Lower lobe of right lung (tissue), 2 donors: ENCODE measurements around the gene TMOD1. TPM values are rescaled to one million over a fixed set of nuclear protein-coding genes. Genes with fewer than 3 reads are reported as not detected.
A peak's percentile ranks its signal among the peaks of the same experiment; 100 is the strongest.

Source experiments
- ATAC-seq, 2 donors: fragments of 200-7000 bp; cut with Tn5 transposase; one replicate each; pipeline ENCODE4 v1.9.1; 2020 to 2022; ENCODE audit warnings: mild to moderate bottlenecking in 2 of 2, moderate library complexity in 2 of 2
- DNase-seq: peaks from one replicate; pipeline ENCODE4 v3.0.0-alpha.2; 2020
- H3K27ac ChIP-seq: fragments of 200-600 bp; one replicate; pipeline ENCODE4 v1.8.0; 2022
- H3K27me3 ChIP-seq: fragments of 200-600 bp; one replicate; pipeline ENCODE4 v1.8.0; 2022; ENCODE audit warnings: low read depth
- H3K36me3 ChIP-seq: fragments of 200-600 bp; one replicate; pipeline ENCODE4 v1.8.0; 2022; ENCODE audit warnings: mild to moderate bottlenecking
- H3K4me1 ChIP-seq: fragments of 200-600 bp; one replicate; pipeline ENCODE4 v1.8.0; 2022
- H3K4me3 ChIP-seq: fragments of 200-600 bp; one replicate; pipeline ENCODE4 v1.8.0; 2022; ENCODE audit warnings: mild to moderate bottlenecking
- H3K9me3 ChIP-seq: fragments of 200-600 bp; one replicate; pipeline ENCODE4 v1.8.0; 2022
- intact Hi-C: fragments of 100-400 bp; cut with DNase I; formaldehyde crosslinking; loops from one replicate; pipeline ENCODE4 v1.11.0; 2022
- total RNA-seq: library from RNA; stranded (reverse); fragmentation: NEBNext Ultra II Directional; extraction: Animal tissue kit (Norgen Biotek cat#: 25700); gene quantifications from one replicate; pipeline ENCODE4 v1.2.1, GENCODE V29; 2021
- TF ChIP-seq, protein P1 (sequence below): fragments of 200-600 bp; IDR thresholded peaks from one replicate; pipeline ENCODE4 v1.8.0; 2022; ENCODE audit warnings: antibody characterized with exemption, mild to moderate bottlenecking
- donor health status: DM: no; HTN: yes; CAD: no; lungs with severe emphysema.

TMOD1 gene
- total RNA-seq, 1 donor from 2014 or later: 7.9 TPM

DNA sequence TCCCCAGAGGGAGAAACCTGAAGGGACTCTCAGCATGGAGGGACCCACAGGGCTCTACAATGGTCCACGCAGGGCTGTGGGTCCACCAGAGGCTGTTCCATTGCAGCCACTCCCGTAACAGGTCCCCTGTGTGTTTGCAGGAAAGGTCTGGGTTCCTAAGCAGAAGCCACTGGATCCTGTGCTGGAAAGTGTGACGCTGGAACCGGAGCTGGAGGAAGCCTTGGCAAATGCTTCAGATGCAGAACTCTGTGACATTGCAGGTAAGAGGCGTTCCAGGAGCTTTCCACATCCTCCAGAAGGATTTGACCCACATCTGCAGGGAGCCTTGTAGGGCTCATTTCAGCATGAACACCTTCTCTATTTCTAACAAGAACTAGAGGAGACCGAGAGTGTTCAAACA is 51.7 kb downstream of the TMOD1 start:
- Histone ChIP-seq H3K9me3 (no peaks in the 10 kb centered on the region), H3K36me3 (peaks cover 6% of the 10 kb centered on the region), H3K27me3 (no peaks in the 10 kb centered on the region), H3K27ac (no peak overlapping the region), H3K4me3 (no peak overlapping the region), H3K4me1 (peaks cover 17% of the 10 kb centered on the region)
- intact Hi-C loops: no loop called here
- TF ChIP-seq, protein P1, sequence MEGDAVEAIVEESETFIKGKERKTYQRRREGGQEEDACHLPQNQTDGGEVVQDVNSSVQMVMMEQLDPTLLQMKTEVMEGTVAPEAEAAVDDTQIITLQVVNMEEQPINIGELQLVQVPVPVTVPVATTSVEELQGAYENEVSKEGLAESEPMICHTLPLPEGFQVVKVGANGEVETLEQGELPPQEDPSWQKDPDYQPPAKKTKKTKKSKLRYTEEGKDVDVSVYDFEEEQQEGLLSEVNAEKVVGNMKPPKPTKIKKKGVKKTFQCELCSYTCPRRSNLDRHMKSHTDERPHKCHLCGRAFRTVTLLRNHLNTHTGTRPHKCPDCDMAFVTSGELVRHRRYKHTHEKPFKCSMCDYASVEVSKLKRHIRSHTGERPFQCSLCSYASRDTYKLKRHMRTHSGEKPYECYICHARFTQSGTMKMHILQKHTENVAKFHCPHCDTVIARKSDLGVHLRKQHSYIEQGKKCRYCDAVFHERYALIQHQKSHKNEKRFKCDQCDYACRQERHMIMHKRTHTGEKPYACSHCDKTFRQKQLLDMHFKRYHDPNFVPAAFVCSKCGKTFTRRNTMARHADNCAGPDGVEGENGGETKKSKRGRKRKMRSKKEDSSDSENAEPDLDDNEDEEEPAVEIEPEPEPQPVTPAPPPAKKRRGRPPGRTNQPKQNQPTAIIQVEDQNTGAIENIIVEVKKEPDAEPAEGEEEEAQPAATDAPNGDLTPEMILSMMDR: no peak
- DNase-seq: no peak
- no peak for ATAC-seq

- no peak for ATAC-seq
- Histone ChIP-seq H3K36me3 (peaks cover 6% of the 10 kb centered on the region), H3K9me3 (no peaks in the 10 kb centered on the region), H3K4me3 (no peak overlapping the region), H3K4me1 (peaks cover 24% of the 10 kb centered on the region), H3K27me3 (no peaks in the 10 kb centered on the region), H3K27ac (no peak overlapping the region)
- TF ChIP-seq, protein P1: no peak
- no peak for DNase-seq
- intact Hi-C loops: no loop called here
Measured at GRCh38 chr9:97553841-97554240, 52.4 kb downstream of the TMOD1 start.

GRCh38 chr9:97554566-97555075 is 53.2 kb downstream of the TMOD1 start:
- Histone ChIP-seq H3K27ac (no peak overlapping the region), H3K27me3 (no peaks in the 10 kb centered on the region), H3K9me3 (no peaks in the 10 kb centered on the region), H3K4me3 (no peak overlapping the region), H3K4me1 (peaks cover 30% of the 10 kb centered on the region), H3K36me3 (peaks cover 6% of the 10 kb centered on the region)
- intact Hi-C loops: no loop called here
- TF ChIP-seq, protein P1: no peak
- DNase-seq (no peak), ATAC-seq (no peak)

DNA sequence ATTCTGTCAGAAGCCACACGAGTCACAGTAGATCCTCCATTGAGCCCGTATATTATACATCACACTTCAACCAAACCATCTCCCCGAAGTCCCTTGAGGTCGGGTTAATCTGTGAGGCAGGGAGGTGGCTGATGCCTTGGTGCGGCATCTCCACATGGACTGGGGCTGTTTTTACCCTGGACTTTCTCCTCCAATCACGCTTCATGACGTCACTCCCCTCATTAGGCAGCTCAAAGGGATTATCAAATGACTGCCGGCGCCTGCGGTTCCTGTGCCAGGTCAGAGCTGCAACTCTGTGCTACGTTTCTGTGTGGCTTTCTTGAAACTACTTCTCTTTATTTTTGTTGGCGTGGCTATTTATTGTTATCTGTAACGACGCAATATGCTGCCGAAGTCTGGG is 53.7 kb downstream of the TMOD1 start:
- peaks cover 30% of the 10 kb centered on the region for H3K4me1 ChIP-seq
- no peaks in the 10 kb centered on the region for H3K9me3 ChIP-seq
- H3K36me3 ChIP-seq: peaks cover 6% of the 10 kb centered on the region
- intact Hi-C loops: no loop called here
- DNase-seq (no peak), ATAC-seq (no peak)
- H3K4me3 ChIP-seq: no peak overlapping the region
- H3K27me3 ChIP-seq: no peaks in the 10 kb centered on the region
- no peak overlapping the region for H3K27ac ChIP-seq
- TF ChIP-seq, protein P1: no peak

DNA sequence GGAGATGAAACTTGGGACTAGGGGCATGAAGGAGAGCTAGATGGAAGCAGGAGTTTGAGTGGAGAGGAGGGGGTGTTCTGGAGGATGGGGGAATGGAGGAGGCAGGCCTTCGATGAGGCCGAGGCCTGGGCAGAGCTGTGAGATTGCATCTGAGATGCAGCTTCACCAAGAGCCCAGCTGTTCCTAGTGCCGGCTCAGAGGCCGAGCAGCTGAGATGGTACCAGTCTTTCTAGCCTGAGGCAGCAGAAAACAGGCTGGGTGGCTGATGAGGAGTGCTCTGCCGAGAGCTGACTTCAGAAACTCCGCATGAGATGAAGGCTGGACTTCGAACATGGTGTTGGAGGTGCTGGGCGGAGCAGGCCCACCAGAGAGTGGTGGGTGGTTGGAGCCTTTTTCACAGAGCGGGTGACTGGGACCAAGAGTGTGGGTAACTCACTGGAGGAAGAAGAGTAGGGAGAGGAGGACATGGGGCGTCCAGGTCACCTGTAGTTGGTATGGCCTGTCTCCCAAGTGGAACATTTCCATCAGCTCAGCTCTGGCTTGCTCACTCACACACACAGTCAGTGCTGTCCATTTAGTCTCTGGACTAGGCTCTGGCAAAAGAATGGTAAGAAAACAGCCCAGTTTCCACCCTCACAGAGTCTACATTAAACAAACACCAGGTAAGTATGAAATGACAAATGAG is 54.7 kb downstream of the TMOD1 start:
- Histone ChIP-seq H3K36me3 (peaks cover 6% of the 10 kb centered on the region), H3K9me3 (no peaks in the 10 kb centered on the region), H3K4me3 (no peak overlapping the region), H3K27ac (peak overlapping the region; percentile 79), H3K27me3 (no peaks in the 10 kb centered on the region), H3K4me1 (peaks cover 30% of the 10 kb centered on the region)
- TF ChIP-seq, protein P1: no peak
- intact Hi-C loops: no loop called here
- ATAC-seq: no peak
- no peak for DNase-seq
